Kidney (tissue), 14 donors: ENCODE results near the gene SEMA5A. TPM values are rescaled to one million over a fixed set of nuclear protein-coding genes. Genes with fewer than 3 reads are reported as not detected.

ENCODE experiments used
- DNase-seq, 5 donors: peaks; one replicate each; pipeline ENCODE4 v3.0.0-alpha.2; 2013 to 2020
- FAIRE-seq: peaks from 2 replicates; lab custom pipeline; 2012; peaks lifted over from hg19 to GRCh38; lab: Jason Lieb, UNC
- H3K27ac ChIP-seq, 2 donors: one replicate each; pipeline ENCODE4 v1.7.0; 2013; ENCODE audit warnings: low read depth in 2 of 2, low read length in 2 of 2, inconsistent platforms in 1 of 2
- H3K27me3 ChIP-seq: one replicate; pipeline ENCODE4 v1.7.1; 2013; ENCODE audit warnings: low read length, inconsistent platforms; ENCODE audit not compliant: control insufficient read depth, insufficient read depth
- H3K36me3 ChIP-seq, 3 donors: one replicate each; pipeline versions ENCODE4 v1.7.0 to v1.7.1; 2013; ENCODE audit warnings: low read length in 3 of 3, control low read depth in 1 of 3, inconsistent platforms in 1 of 3; ENCODE audit not compliant: insufficient read depth in 3 of 3, control insufficient read depth in 2 of 3
- H3K4me1 ChIP-seq, 3 donors: one replicate each; pipeline versions ENCODE4 v1.7.0 to v1.7.1; 2013; ENCODE audit warnings: low read length in 3 of 3, inconsistent platforms in 1 of 3, low read depth in 1 of 3; ENCODE audit not compliant: control insufficient read depth in 2 of 3, insufficient read depth in 2 of 3
- H3K4me3 ChIP-seq, 3 donors: one replicate each; pipeline versions ENCODE4 v1.7.0 to v1.8.1; 2013; ENCODE audit warnings: low read length in 3 of 3, control low read depth in 1 of 3, inconsistent platforms in 1 of 3
- H3K9ac ChIP-seq, 3 donors: one replicate each; pipeline versions ENCODE4 v1.7.0 to v1.7.1; 2013; ENCODE audit warnings: low read length in 3 of 3, control low read depth in 1 of 3, inconsistent platforms in 1 of 3
- H3K9me3 ChIP-seq, 3 donors: one replicate each; pipeline versions ENCODE4 v1.7.0 to v1.7.1; 2013; ENCODE audit warnings: low read length in 3 of 3, control low read depth in 1 of 3, inconsistent platforms in 1 of 3; ENCODE audit not compliant: control insufficient read depth in 2 of 3, insufficient read depth in 1 of 3
- intact Hi-C: fragments of 100-400 bp; cut with DNase I; formaldehyde crosslinking; loops from one replicate; pipeline ENCODE4 v1.11.1; 2022
- polyA plus RNA-seq: library from polyadenylated mRNA; stranded (reverse); fragments of 350-450 nt; fragmentation: Illumina TruSeq; extraction: RNeasy Lipid Tissue Mini Kit (QIAGEN cat#74804); gene quantifications from one replicate; pipeline ENCODE4 v1.2.3, GENCODE V29; 2014; ENCODE audit warnings: low read depth, low replicate concordance; ENCODE audit not compliant: insufficient read depth
- total RNA-seq: library from RNA; stranded (reverse); fragmentation: NEBNext Ultra II Directional; extraction: Animal tissue kit (Norgen Biotek cat#: 25700); gene quantifications from one replicate; pipeline ENCODE4 v1.2.1, GENCODE V29; 2021
- TF ChIP-seq, protein P1 (sequence below): IDR thresholded peaks from 3 replicates; pipeline ENCODE4 v1.5.1; 2012; ENCODE audit warnings: mild to moderate bottlenecking, moderate library complexity, borderline replicate concordance; ENCODE audit not compliant: insufficient read depth; ENCODE audit errors: extremely low read depth
- donor health status: control.
- donor health status: control.
- donor health status: control.
- donor health status: control.
- donor health status: control.
- donor health status: DM: yes; HTN: yes; CAD: no.
- donor health status: Normal renal cell carcinoma (clear cell type).

The SEMA5A gene
- total and polyA plus RNA-seq, 2 donors from 2014 or later: 7.9 to 23.3 TPM

DNA sequence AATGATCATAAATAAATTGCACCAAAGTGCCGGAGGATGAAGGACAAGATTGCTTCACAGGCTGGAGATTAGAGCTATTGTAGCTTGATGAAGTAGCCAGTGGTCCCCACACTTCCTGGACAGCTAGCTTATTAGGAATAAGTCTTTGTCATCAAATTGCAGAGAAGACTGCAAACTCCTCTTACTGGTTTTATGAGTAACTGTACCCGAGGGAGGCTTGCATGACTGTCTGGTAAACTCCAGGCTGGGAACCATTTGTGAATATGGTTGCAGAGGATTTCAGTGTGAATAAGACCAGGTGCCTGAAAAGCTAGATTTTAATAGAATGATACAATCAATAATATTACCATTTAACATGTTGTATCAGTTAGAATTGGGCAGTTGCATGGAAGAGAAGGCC, 36.5 kb upstream of the SEMA5A start:
- FAIRE-seq: no peak
- Histone ChIP-seq H3K9me3 (no peaks in the 10 kb centered on the region), H3K4me3 (no peak overlapping the region), H3K36me3 (no peaks in the 10 kb centered on the region), H3K9ac (no peak overlapping the region), H3K4me1 (no peaks in the 10 kb centered on the region), H3K27ac (no peak overlapping the region), H3K27me3 (no peaks in the 10 kb centered on the region)
- DNase-seq: no peak
- intact Hi-C loops: no loop called here
- TF ChIP-seq, protein P1, sequence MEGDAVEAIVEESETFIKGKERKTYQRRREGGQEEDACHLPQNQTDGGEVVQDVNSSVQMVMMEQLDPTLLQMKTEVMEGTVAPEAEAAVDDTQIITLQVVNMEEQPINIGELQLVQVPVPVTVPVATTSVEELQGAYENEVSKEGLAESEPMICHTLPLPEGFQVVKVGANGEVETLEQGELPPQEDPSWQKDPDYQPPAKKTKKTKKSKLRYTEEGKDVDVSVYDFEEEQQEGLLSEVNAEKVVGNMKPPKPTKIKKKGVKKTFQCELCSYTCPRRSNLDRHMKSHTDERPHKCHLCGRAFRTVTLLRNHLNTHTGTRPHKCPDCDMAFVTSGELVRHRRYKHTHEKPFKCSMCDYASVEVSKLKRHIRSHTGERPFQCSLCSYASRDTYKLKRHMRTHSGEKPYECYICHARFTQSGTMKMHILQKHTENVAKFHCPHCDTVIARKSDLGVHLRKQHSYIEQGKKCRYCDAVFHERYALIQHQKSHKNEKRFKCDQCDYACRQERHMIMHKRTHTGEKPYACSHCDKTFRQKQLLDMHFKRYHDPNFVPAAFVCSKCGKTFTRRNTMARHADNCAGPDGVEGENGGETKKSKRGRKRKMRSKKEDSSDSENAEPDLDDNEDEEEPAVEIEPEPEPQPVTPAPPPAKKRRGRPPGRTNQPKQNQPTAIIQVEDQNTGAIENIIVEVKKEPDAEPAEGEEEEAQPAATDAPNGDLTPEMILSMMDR: no peak

DNA sequence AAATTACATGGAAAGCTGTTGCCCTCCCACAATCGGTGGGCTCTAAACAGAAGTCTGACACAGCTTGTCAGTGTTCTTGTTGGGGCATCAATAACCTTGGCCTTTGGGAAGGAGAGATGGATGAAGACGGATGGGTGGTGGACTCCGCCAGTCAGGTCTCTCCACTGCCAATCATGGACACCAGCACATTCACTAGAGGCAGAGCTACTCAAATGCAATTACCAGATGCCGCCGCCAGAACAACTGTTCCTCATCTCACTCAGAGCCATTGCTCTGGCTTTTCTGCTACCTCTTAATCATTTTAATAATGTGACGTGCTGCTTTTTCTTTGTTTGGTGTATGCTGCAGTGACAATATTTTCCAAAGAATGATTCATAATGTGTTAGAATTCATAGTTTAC, 27.9 kb upstream of the SEMA5A start:
- no peak for DNase-seq
- Histone ChIP-seq H3K27me3 (no peaks in the 10 kb centered on the region), H3K4me3 (no peak overlapping the region), H3K9ac (no peak overlapping the region), H3K9me3 (no peaks in the 10 kb centered on the region), H3K4me1 (no peaks in the 10 kb centered on the region), H3K36me3 (no peaks in the 10 kb centered on the region), H3K27ac (no peak overlapping the region)
- no peak for FAIRE-seq
- intact Hi-C loops: no loop called here
- TF ChIP-seq, protein P1: no peak

DNA sequence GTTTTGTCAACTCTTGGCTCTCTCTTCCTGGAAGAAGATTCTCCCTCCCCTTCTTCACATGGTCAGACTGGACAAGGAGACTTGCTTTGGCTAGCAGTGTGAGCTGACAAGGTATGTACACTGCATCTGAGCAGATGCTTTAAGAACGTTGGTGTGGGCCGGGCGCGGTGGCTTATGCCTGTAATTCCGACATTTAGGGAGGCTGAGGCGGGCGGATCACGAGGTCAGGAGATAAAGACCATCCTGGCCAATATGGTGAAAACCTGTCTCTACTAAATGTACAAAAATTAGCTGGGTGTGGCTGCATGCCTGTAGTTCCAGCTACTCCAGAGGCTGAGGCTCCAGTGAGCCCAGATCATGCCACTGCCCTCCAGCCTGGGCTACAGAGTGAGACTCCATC, 26.4 kb upstream of the SEMA5A start:
- intact Hi-C loops: no loop called here
- Histone ChIP-seq H3K36me3 (no peaks in the 10 kb centered on the region), H3K4me3 (no peak overlapping the region), H3K9me3 (no peaks in the 10 kb centered on the region), H3K9ac (no peak overlapping the region), H3K27ac (no peak overlapping the region), H3K4me1 (no peaks in the 10 kb centered on the region), H3K27me3 (no peaks in the 10 kb centered on the region)
- FAIRE-seq (no peak), DNase-seq (no peak)
- TF ChIP-seq, protein P1: no peak

DNA sequence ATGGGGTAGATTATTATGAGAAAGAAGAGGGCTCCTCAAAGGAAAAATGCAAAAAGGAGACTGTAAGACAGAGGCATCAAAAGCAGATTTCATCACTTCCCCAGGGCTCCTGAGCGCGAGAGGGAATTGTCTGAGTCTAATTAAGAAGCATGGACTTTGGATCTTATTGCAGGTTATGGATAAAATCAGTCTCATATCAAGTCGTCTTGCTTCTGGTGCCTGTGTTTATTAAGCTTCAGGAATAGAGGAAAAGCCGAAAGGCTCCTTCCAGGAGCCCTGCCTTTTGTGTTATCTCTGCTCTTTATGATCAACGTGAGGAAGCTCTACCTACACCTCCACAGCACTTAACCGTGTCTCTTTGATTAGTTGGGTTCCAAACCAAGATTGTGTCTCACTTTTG, 25.0 kb upstream of the SEMA5A start:
- TF ChIP-seq, protein P1: no peak
- Histone ChIP-seq H3K9me3 (no peaks in the 10 kb centered on the region), H3K4me1 (no peaks in the 10 kb centered on the region), H3K4me3 (no peak overlapping the region), H3K27me3 (no peaks in the 10 kb centered on the region), H3K27ac (no peak overlapping the region), H3K36me3 (no peaks in the 10 kb centered on the region), H3K9ac (no peak overlapping the region)
- FAIRE-seq: no peak
- intact Hi-C loops: no loop called here
- DNase-seq: no peak
